ENCODE measurements around the gene ELFN2.

ELFN2 gene

DNA sequence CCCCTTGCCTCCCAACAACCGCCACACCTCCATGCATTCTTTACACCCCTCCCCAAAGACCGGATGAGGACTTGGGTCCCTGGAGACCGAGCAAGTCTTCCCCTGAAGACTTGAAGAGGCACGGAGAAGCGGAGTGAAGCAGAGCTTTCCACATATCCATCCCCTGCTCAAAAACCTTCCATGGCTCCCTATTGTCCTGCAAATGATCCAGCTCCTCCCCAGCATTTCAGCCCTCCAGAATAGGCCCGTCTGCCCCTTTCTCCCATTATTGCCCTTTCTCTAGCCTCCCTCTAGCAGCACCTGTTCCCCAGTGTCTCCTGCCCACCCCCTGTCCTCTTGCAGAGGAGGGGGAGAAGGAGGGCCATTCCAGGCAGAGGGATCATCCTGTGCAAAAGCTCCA lies 85.2 kb downstream of the ELFN2 start:
- Histone ChIP-seq H3K4me2 (peak overlapping the region in 7 of 11 experiments; percentile 1 to 50 (median 26); a peak in 7 of 22 replicates), H3K4me1 (peaks cover 0 to 18% (median 8%) of the 10 kb centered on the region in 10 experiments; a peak in 10 of 20 replicates), H3K27me3 (peaks cover 7 to 25% (median 13%) of the 10 kb centered on the region in 11 experiments), H3K27ac (no peak overlapping the region), H3K9me3 (replicated peaks in 1 of 11) (no peaks in the 10 kb centered on the region), H3K4me3 (no peak overlapping the region), H3K36me3 (no peaks in the 10 kb centered on the region), H4K20me1 (peaks cover 0 to 36% (median 0%) of the 10 kb centered on the region in 11 experiments; a peak in 3 of 22 replicates), H3K9ac (no peak overlapping the region)
- TF ChIP-seq Cebpa-rat (IDR thresholded peaks at IDR 0.05), result no peak

- no peak overlapping the region for H3K4me3 ChIP-seq
- H3K27ac ChIP-seq, result no peak overlapping the region
- H3K9me3 ChIP-seq (replicated peaks in 1 of 11), result no peaks in the 10 kb centered on the region
- peaks cover 0 to 48% (median 0%) of the 10 kb centered on the region in 11 experiments; a peak in 5 of 22 replicates for H4K20me1 ChIP-seq
- no peak overlapping the region for H3K4me2 ChIP-seq
- H3K9ac ChIP-seq, result no peak overlapping the region
- peaks cover 0 to 25% (median 11%) of the 10 kb centered on the region in 10 experiments; a peak in 13 of 20 replicates for H3K4me1 ChIP-seq
- H3K27me3 ChIP-seq, result peaks cover 22 to 40% (median 28%) of the 10 kb centered on the region in 11 experiments
- TF ChIP-seq Cebpa-rat (IDR thresholded peaks at IDR 0.05), result no peak
- H3K36me3 ChIP-seq, result no peaks in the 10 kb centered on the region
These were observed 86.7 kb downstream of the ELFN2 start for GRCh38 chr22:37340331-37341262.

DNA sequence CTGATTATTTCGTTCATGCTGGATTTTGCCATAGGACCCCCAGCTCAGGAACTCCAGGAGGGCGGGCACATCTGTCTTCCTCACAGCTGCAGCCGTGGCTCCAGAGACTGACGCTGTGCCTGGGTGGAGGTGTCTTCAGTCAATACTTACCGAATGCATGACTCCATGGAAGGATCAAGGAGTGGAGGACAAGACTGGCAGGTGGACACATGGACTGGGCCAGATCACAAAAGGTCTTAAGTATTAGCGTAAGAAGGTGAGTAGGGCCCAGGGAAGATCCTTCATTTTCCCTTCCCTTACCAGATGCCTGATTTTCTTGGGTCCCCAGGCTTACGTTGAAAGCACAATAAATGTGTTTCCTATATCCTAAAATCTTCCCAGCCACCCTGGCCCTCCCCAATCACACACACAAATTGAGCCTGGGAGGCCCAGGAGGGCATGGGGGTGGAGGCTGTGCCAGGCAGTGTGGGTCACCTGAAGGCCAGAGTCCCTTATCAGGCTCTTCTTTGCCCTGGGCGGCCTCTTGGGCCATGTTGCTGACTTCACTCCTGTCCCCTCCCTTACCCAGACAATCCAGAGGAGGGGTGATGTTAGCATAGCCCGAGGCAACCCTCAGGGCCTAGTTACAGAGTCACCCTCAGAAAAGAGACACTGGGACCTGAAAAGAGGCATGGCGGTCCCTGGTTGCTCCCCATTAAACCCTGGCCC lies 88.6 kb downstream of the ELFN2 start:
- no peak overlapping the region for H3K9ac ChIP-seq

GRCh38 chr22:37337204-37337943 lies 89.9 kb downstream of the ELFN2 start:
- H3K27ac ChIP-seq, result no peak overlapping the region
- no peak for TF ChIP-seq Cebpa-rat (IDR thresholded peaks at IDR 0.05)
- peaks cover 11 to 41% (median 26%) of the 10 kb centered on the region in 10 experiments; a peak in 18 of 20 replicates for H3K4me1 ChIP-seq
- H3K9ac ChIP-seq, result no peak overlapping the region
- peaks cover 0 to 73% (median 4%) of the 10 kb centered on the region in 11 experiments; a peak in 8 of 22 replicates for H4K20me1 ChIP-seq
- no peak overlapping the region for H3K4me3 ChIP-seq
- H3K27me3 ChIP-seq, result peaks cover 54 to 72% (median 60%) of the 10 kb centered on the region in 11 experiments
- no peaks in the 10 kb centered on the region for H3K36me3 ChIP-seq
- no peaks in the 10 kb centered on the region for H3K9me3 ChIP-seq (replicated peaks in 1 of 11)
- H3K4me2 ChIP-seq, result no peak overlapping the region

More for the DNA sequence above, 88.6 kb downstream of the ELFN2 start:
- H3K9me3 ChIP-seq (replicated peaks in 1 of 11), result no peaks in the 10 kb centered on the region
- no peak for TF ChIP-seq Cebpa-rat (IDR thresholded peaks at IDR 0.05)
- H3K27me3 ChIP-seq, result peaks cover 41 to 59% (median 47%) of the 10 kb centered on the region in 11 experiments
- no peaks in the 10 kb centered on the region for H3K36me3 ChIP-seq
- H4K20me1 ChIP-seq, result peaks cover 0 to 66% (median 4%) of the 10 kb centered on the region in 11 experiments; a peak in 8 of 22 replicates
- no peak overlapping the region for H3K27ac ChIP-seq
- H3K4me3 ChIP-seq, result no peak overlapping the region
- H3K4me1 ChIP-seq, result peaks cover 11 to 40% (median 24%) of the 10 kb centered on the region in 10 experiments; a peak in 17 of 20 replicates
- H3K4me2 ChIP-seq, result no peak overlapping the region

- Histone ChIP-seq H3K4me3 (no peak overlapping the region), H3K36me3 (no peaks in the 10 kb centered on the region), H3K9ac (no peak overlapping the region), H3K4me2 (0 out of 22 replicates have a peak overlapping the region, but pooled peaks of 1 of the 11 experiments have one; percentile 20), H3K4me1 (peaks cover 18 to 42% (median 28%) of the 10 kb centered on the region in 10 experiments), H3K27ac (no peak overlapping the region), H3K27me3 (peaks cover 57 to 76% (median 67%) of the 10 kb centered on the region in 11 experiments), H3K9me3 (replicated peaks in 1 of 11) (no peaks in the 10 kb centered on the region), H4K20me1 (peaks cover 0 to 79% (median 4%) of the 10 kb centered on the region in 11 experiments; a peak in 8 of 22 replicates)
- TF ChIP-seq Cebpa-rat (IDR thresholded peaks at IDR 0.05), result no peak
These were observed 90.7 kb downstream of the ELFN2 start for GRCh38 chr22:37336579-37336978.

DNA sequence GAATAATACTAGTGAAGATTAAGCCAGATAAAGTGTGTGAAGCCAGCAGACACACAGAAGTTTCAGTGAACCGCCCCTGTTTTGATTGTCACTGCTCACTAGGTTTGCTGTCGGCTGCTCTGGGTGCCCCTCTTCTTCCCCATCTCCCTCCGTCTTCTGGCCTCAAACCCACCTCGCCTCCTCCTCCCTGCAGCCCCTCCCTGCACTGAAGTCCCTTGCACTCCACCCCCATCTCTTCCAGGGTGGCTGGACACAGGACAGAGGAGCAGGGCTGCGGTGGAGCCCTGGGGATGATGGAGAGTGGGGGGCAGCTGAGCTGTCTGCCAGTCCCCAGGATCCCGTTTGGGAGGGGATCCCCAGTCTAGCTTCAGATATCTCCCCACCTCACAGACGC lies 91.5 kb downstream of the ELFN2 start:
- H3K9ac ChIP-seq, result no peak overlapping the region
- peaks cover 57 to 79% (median 69%) of the 10 kb centered on the region in 11 experiments for H3K27me3 ChIP-seq
- peaks cover 0 to 78% (median 4%) of the 10 kb centered on the region in 11 experiments; a peak in 8 of 22 replicates for H4K20me1 ChIP-seq
- H3K4me3 ChIP-seq, result no peak overlapping the region
- H3K9me3 ChIP-seq (replicated peaks in 1 of 11), result no peaks in the 10 kb centered on the region
- TF ChIP-seq Cebpa-rat (IDR thresholded peaks at IDR 0.05), result no peak
- peak overlapping the region in 6 of 11 experiments; percentile 23 to 68 (median 50); a peak in 9 of 22 replicates for H3K4me2 ChIP-seq
- no peaks in the 10 kb centered on the region for H3K36me3 ChIP-seq
- H3K4me1 ChIP-seq, result peaks cover 26 to 49% (median 36%) of the 10 kb centered on the region in 10 experiments
- no peak overlapping the region for H3K27ac ChIP-seq

DNA sequence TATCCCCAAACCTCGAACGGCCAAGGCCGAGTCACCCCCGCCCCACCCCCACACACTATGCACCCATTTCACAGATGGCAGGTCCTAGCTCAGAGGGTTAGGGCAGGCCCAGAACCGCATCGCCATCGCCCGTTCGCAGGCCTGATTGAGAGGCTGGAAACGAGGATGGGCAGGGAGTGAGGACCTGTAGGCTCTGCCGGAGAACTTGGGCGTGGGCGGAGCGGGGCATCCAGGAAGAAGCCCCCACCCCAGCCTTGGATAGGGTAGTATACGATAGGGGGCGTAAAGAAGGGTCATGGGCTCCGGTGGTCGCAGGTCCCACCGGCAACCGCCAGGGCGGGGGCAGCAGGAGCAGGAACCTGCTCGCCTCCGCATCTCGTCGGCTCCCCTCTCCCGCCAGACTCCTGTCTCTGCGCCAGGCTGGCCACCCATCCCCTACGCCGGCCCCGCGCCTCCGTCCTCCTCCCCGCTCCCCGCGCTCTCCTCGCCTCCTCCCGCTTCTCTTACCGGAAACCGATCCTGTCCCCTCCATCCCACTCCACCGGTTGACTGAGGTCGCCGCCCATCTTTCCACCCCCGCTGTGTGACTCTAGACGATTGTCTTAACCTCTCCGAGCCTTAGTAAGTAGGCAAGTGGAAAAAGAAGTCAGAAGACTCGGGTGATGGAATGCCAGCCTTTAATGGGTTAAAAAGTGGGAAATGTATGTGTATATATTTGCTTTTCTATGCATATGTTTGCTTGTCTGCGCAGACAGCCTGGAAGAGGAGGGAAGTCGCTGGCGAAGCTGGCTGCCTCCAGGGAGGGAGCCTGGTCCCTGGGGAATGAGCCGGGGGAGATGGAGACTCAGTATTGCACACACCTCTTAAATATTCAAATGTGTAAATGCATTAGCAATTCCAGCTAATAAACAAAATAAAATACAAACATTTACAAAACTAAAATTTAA lies 92.1 kb downstream of the ELFN2 start:
- H3K9me3 ChIP-seq (replicated peaks in 1 of 11), result no peaks in the 10 kb centered on the region
- no peak overlapping the region; a peak in 2 of 22 replicates for H3K9ac ChIP-seq
- H3K27me3 ChIP-seq, result peaks cover 57 to 79% (median 69%) of the 10 kb centered on the region in 11 experiments
- H3K4me3 ChIP-seq, result peak overlapping the region in 2 of 10 experiments; percentile 9 to 33; a peak in 4 of 20 replicates
- peak overlapping the region in 10 of 11 experiments; percentile 23 to 68 (median 51); a peak in 19 of 22 replicates for H3K4me2 ChIP-seq
- H3K27ac ChIP-seq, result no peak overlapping the region
- no peaks in the 10 kb centered on the region for H3K36me3 ChIP-seq
- H3K4me1 ChIP-seq, result peaks cover 33 to 56% (median 43%) of the 10 kb centered on the region in 10 experiments
- TF ChIP-seq Cebpa-rat (IDR thresholded peaks at IDR 0.05), result no peak
- H4K20me1 ChIP-seq, result peaks cover 0 to 77% (median 4%) of the 10 kb centered on the region in 11 experiments; a peak in 8 of 22 replicates

Measured in BLaER1 treated with 17β-estradiol and CSF1 and Interleukin-3, amounts not matched to agents 10 nM and 100 nM (cell line).